Stimulated activated CD8-positive, alpha-beta memory T cell treated with anti-CD3 and anti-CD28 coated beads, Interleukin-12 subunit alpha, Interleukin-12 subunit beta, amount 100 ng/mL, for 24 hours (primary cell): ENCODE measurements around the gene BNC1.
"Not testable (repeated sequence)": the region's sequence is repeated elsewhere in the genome, so short reads cannot be mapped to it uniquely, and the experiment has no call there.

Experiments
- DNase-seq: peaks from one replicate; pipeline ENCODE4 v3.0.0-alpha.2; 2020; ENCODE audit errors: extremely low read depth

The BNC1 gene

GRCh38 chr15:83299462-83299861 is 15.0 kb upstream of the BNC1 start:
- DNase-seq, result no peak

- DNase-seq, result no peak
These were observed 11.0 kb upstream of the BNC1 start for GRCh38 chr15:83295417-83295816.

GRCh38 chr15:83293201-83293600 is 8.7 kb upstream of the BNC1 start:
- DNase-seq, result no peak

- no peak for DNase-seq
These were observed 7.9 kb upstream of the BNC1 start for GRCh38 chr15:83292317-83292716.

GRCh38 chr15:83290236-83290635 is 5.8 kb upstream of the BNC1 start:
- no peak for DNase-seq

- DNase-seq, result no peak
These were observed 4.7 kb upstream of the BNC1 start for GRCh38 chr15:83289160-83289559.

- no peak for DNase-seq
These were observed 3.9 kb upstream of the BNC1 start for GRCh38 chr15:83288381-83288801.

GRCh38 chr15:83287541-83288027 is 3.1 kb upstream of the BNC1 start:
- no peak for DNase-seq

- DNase-seq, result no peak
These were observed 1.6 kb upstream of the BNC1 start for GRCh38 chr15:83285979-83286553.

- no peak for DNase-seq
These were observed 967 bp upstream of the BNC1 start for GRCh38 chr15:83285284-83285978.

GRCh38 chr15:83283813-83284558 is 478 bp downstream of the BNC1 start:
- no peak for DNase-seq

- no peak for DNase-seq
These were observed 1.2 kb downstream of the BNC1 start for GRCh38 chr15:83283138-83283812.

- DNase-seq, result no peak
These were observed 1.7 kb downstream of the BNC1 start for GRCh38 chr15:83282776-83283137.

- no peak for DNase-seq
These were observed 2.3 kb downstream of the BNC1 start for GRCh38 chr15:83282141-83282540.

GRCh38 chr15:83278191-83278590 is 6.3 kb downstream of the BNC1 start:
- DNase-seq, result no peak

- DNase-seq, result no peak
These were observed 7.8 kb downstream of the BNC1 start for GRCh38 chr15:83276661-83277060.

- no peak for DNase-seq
These were observed 9.1 kb downstream of the BNC1 start for GRCh38 chr15:83275412-83275811.

GRCh38 chr15:83270176-83270575 is 14.3 kb downstream of the BNC1 start:
- no peak for DNase-seq

- no peak for DNase-seq
These were observed 16.3 kb downstream of the BNC1 start for GRCh38 chr15:83268147-83268546.

- DNase-seq, result no peak
These were observed 21.7 kb downstream of the BNC1 start for GRCh38 chr15:83262594-83263315.

GRCh38 chr15:83262181-83262580 is 22.3 kb downstream of the BNC1 start:
- DNase-seq, result not testable (repeated sequence)

GRCh38 chr15:83250781-83251180 is 33.7 kb downstream of the BNC1 start:
- no peak for DNase-seq
